NCI-H1436 (cell line): ENCODE results near the gene ZNF222.
A peak's percentile ranks its signal among the peaks of the same experiment; 100 is the strongest.

Source experiments
- DNase-seq: peaks from one replicate; lab custom pipeline; 2025; lab: John Stamatoyannopoulos, UW

ZNF222 gene

GRCh38 chr19:44025217-44025936 lies at the start of gene ZNF222:
TSS of gene ZNF222 (plus strand) at chr19:44025379. CDS start at chr19:44025437, 58 bp downstream.
- peak; percentile 73 for DNase-seq

- DNase-seq: no peak
These were observed 48.4 kb upstream of the ZNF222 start for GRCh38 chr19:43976732-43977131.

GRCh38 chr19:43983544-43983911 lies 41.7 kb upstream of the ZNF222 start:
- DNase-seq: no peak

- peak; percentile 86 for DNase-seq
These were observed 41.1 kb upstream of the ZNF222 start, which contains the start of gene ZNF155 for GRCh38 chr19:43983912-43984686. TSS of gene ZNF155 (plus strand) at chr19:43984188. CDS start at chr19:43988544, 4,356 bp downstream.

- DNase-seq: no peak
These were observed 40.5 kb upstream of the ZNF222 start for GRCh38 chr19:43984687-43985000.

GRCh38 chr19:43997631-43998290 lies 27.4 kb upstream of the ZNF222 start:
- DNase-seq: no peak

GRCh38 chr19:44002212-44002565 lies 23.0 kb upstream of the ZNF222 start:
- DNase-seq: no peak

GRCh38 chr19:44002566-44003460 lies 22.4 kb upstream of the ZNF222 start, which contains the start of gene ZNF230:
TSS of gene ZNF230 (plus strand) at chr19:44002957. CDS start at chr19:44007079, 4,122 bp downstream.
- peak; percentile 84 for DNase-seq

GRCh38 chr19:44003461-44004009 lies 21.6 kb upstream of the ZNF222 start:
- no peak for DNase-seq

- DNase-seq: no peak
These were observed 19.2 kb upstream of the ZNF222 start for GRCh38 chr19:44005973-44006372.

GRCh38 chr19:44007473-44007872 lies 17.7 kb upstream of the ZNF222 start:
- no peak for DNase-seq

- DNase-seq: no peak
These were observed 14.7 kb upstream of the ZNF222 start for GRCh38 chr19:44010468-44010867.

GRCh38 chr19:44019498-44019897 lies 5.7 kb upstream of the ZNF222 start:
- DNase-seq: no peak

- DNase-seq: no peak
These were observed 4.0 kb upstream of the ZNF222 start for GRCh38 chr19:44021221-44021620.

GRCh38 chr19:44024900-44025216 lies 321 bp upstream of the ZNF222 start:
- no peak for DNase-seq

- DNase-seq: no peak
These were observed 1.4 kb downstream of the ZNF222 start for GRCh38 chr19:44026622-44027021.

- DNase-seq: no peak
These were observed 6.9 kb downstream of the ZNF222 start for GRCh38 chr19:44032001-44032610.

- no peak for DNase-seq
These were observed 17.0 kb downstream of the ZNF222 start for GRCh38 chr19:44042147-44042546.

GRCh38 chr19:44050740-44051649 lies 25.8 kb downstream of the ZNF222 start:
- DNase-seq: peak; percentile 42
